Tibial nerve (tissue), 4 donors: ENCODE results near the gene NDUFV1.

ENCODE experiments used
- CTCF ChIP-seq, 5 experiments: fragments of 200-600 bp in 3 of 5; fragments of 450-650 bp in 2 of 5; sonication (generic) in 3 of 5; IDR thresholded peaks; one replicate each; pipeline ENCODE4 v1.5.1; 2016 to 2019; ENCODE audit warnings: antibody characterized with exemption in 5 of 5, mild to moderate bottlenecking in 3 of 5, moderate library complexity in 2 of 5
- EP300 ChIP-seq, 2 donors: sonication (generic); formaldehyde crosslinking; IDR thresholded peaks; one replicate each; pipeline ENCODE4 v1.6.1; 2017; ENCODE audit warnings: antibody characterized with exemption in 2 of 2, mild to moderate bottlenecking in 1 of 2
- POLR2A ChIP-seq, 2 donors: fragments of 450-650 bp; IDR thresholded peaks; one replicate each; pipeline ENCODE4 v1.6.1; 2017; ENCODE audit warnings: antibody characterized with exemption in 2 of 2, mild to moderate bottlenecking in 2 of 2, moderate library complexity in 2 of 2

DNA sequence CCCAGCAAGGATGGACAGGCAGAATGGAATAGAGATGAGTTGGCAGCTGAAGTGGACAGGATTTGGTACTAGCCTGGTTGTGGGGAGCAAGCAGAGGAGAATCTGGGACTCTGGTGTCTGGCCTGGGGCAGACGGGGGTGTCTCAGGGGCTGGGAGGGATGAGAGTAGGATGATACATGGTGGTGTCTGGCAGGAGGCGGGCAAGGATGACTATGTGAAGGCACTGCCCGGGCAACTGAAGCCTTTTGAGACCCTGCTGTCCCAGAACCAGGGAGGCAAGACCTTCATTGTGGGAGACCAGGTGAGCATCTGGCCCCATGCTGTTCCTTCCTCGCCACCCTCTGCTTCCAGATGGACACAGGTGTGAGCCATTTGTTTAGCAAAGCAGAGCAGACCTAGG is 20.8 kb upstream of the NDUFV1 start:
- TF ChIP-seq CTCF (IDR thresholded peaks at IDR 0.05) (no peak), POLR2A (IDR thresholded peaks at IDR 0.05) (no peak), EP300 (IDR thresholded peaks at IDR 0.05) (no peak)
